SK-N-MC (cell line): ENCODE data around the gene VARS2.

Experiments
- EZH2 ChIP-seq: fragments of 200-600 bp; sonication (generic); IDR thresholded peaks from one replicate; pipeline ENCODE4 v1.6.1; 2017; ENCODE audit warnings: antibody characterized with exemption
- POLR2AphosphoS5 ChIP-seq: IDR thresholded peaks from 2 replicates; pipeline ENCODE4 v1.6.1; 2012; ENCODE audit warnings: mild to moderate bottlenecking, low read depth, low read length, borderline replicate concordance

DNA sequence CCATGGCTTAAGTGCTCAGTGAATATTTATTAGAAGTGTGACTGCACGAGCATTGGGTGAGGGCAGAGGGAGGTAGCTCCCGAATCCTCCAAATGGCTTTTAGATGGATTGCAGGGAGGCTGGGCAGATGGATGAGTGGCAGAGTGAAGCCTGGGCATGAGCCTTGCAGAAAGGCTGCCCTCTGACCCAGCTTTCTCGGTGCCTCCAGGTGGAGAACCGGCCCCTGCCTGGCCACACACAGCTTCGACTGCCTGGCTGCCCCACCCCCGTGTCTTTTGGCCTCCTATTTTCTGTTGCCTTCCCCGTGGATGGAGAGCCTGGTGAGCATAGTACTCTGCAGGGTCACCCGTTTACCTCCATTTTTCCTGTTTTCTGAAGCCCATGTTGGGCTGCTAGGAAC, 3.4 kb downstream of the VARS2 start:
- TF ChIP-seq POLR2AphosphoS5 (no peak), EZH2 (no peak)
